NCI-H1694 treated with DMSO at 0.1 percent for 48 hours (cell line): ENCODE data around the gene LDHB.
"Not testable (repeated sequence)": the region's sequence is repeated elsewhere in the genome, so short reads cannot be mapped to it uniquely, and the experiment has no call there.

Source experiments
- DNase-seq: peaks from one replicate; lab custom pipeline; 2025; lab: John Stamatoyannopoulos, UW

Gene LDHB

GRCh38 chr12:21607701-21608100 is 49.9 kb downstream of the LDHB start:
- DNase-seq: no peak

GRCh38 chr12:21606175-21606574 is 51.5 kb downstream of the LDHB start:
- no peak for DNase-seq

- DNase-seq: no peak
These were observed 53.2 kb downstream of the LDHB start, which contains the start of gene GYS2 for GRCh38 chr12:21604245-21605101. Gene GYS2 (minus strand): TSS chr12:21604847. CDS start chr12:21604592, 255 bp downstream.

GRCh38 chr12:21602774-21603173 is 54.9 kb downstream of the LDHB start:
- no peak for DNase-seq

- no peak for DNase-seq
These were observed 57.4 kb downstream of the LDHB start for GRCh38 chr12:21600196-21600595.

- DNase-seq: no peak
These were observed 58.3 kb downstream of the LDHB start for GRCh38 chr12:21599143-21599999.

- DNase-seq: no peak
These were observed 59.0 kb downstream of the LDHB start for GRCh38 chr12:21598651-21599050.

GRCh38 chr12:21595356-21595755 is 62.3 kb downstream of the LDHB start:
- DNase-seq: not testable (repeated sequence)

GRCh38 chr12:21585485-21585884 is 72.2 kb downstream of the LDHB start:
- DNase-seq: no peak
